H1 (cell line): ENCODE data around the gene DOCK1. TPM values are rescaled to one million over a fixed set of nuclear protein-coding genes. Genes with fewer than 3 reads are reported as not detected.

Experiments
- CHD7 ChIP-seq: fragments of 300-600 bp; sonication (generic); IDR thresholded peaks from 2 replicates; pipeline ENCODE4 v1.7.1; 2012; ENCODE audit warnings: low read length, moderate library complexity, mild to moderate bottlenecking, inconsistent platforms; ENCODE audit not compliant: insufficient replicate concordance
- GTF2F1 ChIP-seq: IDR thresholded peaks from 2 replicates; pipeline ENCODE4 v1.6.1; 2012; ENCODE audit warnings: low read depth, low read length, improper control_type of control experiment, borderline replicate concordance
- JUND ChIP-seq: IDR thresholded peaks from 2 replicates; pipeline ENCODE4 v1.6.1; 2011; ENCODE audit warnings: mild to moderate bottlenecking, improper control_type of control experiment, low read length
- KDM1A ChIP-seq: fragments of 200-600, 300-600 bp; sonication (generic); IDR thresholded peaks from 2 replicates; pipeline ENCODE4 v1.7.1; 2016; ENCODE audit warnings: mild to moderate bottlenecking, low read length, borderline replicate concordance
- NANOG ChIP-seq: IDR thresholded peaks from 2 replicates; pipeline ENCODE4 v1.6.1; 2011; ENCODE audit warnings: low read length, low read depth, mild to moderate bottlenecking, inconsistent platforms; ENCODE audit not compliant: insufficient read depth, poor library complexity, severe bottlenecking
- POLR2A ChIP-seq, 2 experiments: IDR thresholded peaks; 1 replicate in 1 of 2; 2 replicates in 1 of 2; pipeline ENCODE4 v1.6.1; 2011; ENCODE audit warnings: low read depth in 2 of 2, low read length in 2 of 2, mild to moderate bottlenecking in 2 of 2; ENCODE audit errors: control extremely low read depth in 1 of 2
- polyA plus RNA-seq, 7 experiments: library from polyadenylated mRNA; depleted of rRNA in 3 of 7; stranded (reverse) in 5 of 7; unstranded in 2 of 7; fragments of >200 nt in 5 of 7; fragments of 200-250 nt in 2 of 7; gene quantifications; 1 replicate in 5 of 7; 2 replicates in 1 of 7; 4 replicates in 1 of 7; pipeline versions ENCODE4 v1.2.1 to v1.2.3, GENCODE V29; 2011 to 2013; ENCODE audit warnings: missing spikeins in 2 of 7, mixed read lengths in 2 of 7
- total RNA-seq: library from RNA; stranded (reverse); fragmentation: NEBNext Ultra II Directional; extraction: Animal tissue kit (Norgen Biotek cat#: 25700); gene quantifications from 2 replicates; pipeline ENCODE4 v1.2.1, GENCODE V29; 2021

DOCK1 gene
- total and polyA plus RNA-seq, 2 of the 8 experiments (the other 6 are each of a cell fraction or from before 2014, with no cell fraction given), result 11.6 to 53.0 TPM

GRCh38 chr10:127292888-127293287, 387.7 kb downstream of the DOCK1 start (continued):
- TF ChIP-seq KDM1A, result no peak
- TF ChIP-seq NANOG, result no peak
- no peak for TF ChIP-seq GTF2F1
- TF ChIP-seq POLR2A (IDR thresholded peaks at IDR 0.05; ENCODE audit: control extremely low read depth in 1 of 2, low read depth in 2 of 2, low read length in 2 of 2), result no peak
- TF ChIP-seq JUND, result no peak
- no peak for TF ChIP-seq CHD7
